Superior temporal gyrus (tissue), 1 donor: ENCODE data around the gene TINAG.

Experiments used
- DNase-seq: peaks from one replicate; pipeline ENCODE4 v3.0.0-alpha.2; 2016; ENCODE audit errors: extremely low spot score

The TINAG gene

GRCh38 chr6:54308289-54308985, at the start of gene TINAG:
Gene TINAG (plus strand): TSS chr6:54308441. CDS start chr6:54308551, 110 bp downstream.
- no peak for DNase-seq

- DNase-seq: no peak
These were observed 48.2 kb upstream of the TINAG start for GRCh38 chr6:54260025-54260424.

- no peak for DNase-seq
These were observed 45.7 kb upstream of the TINAG start for GRCh38 chr6:54262499-54262898.

GRCh38 chr6:54262971-54263370, 45.3 kb upstream of the TINAG start:
- DNase-seq: no peak

- DNase-seq: no peak
These were observed 43.5 kb upstream of the TINAG start for GRCh38 chr6:54264581-54265272.

- DNase-seq: no peak
These were observed 41.8 kb upstream of the TINAG start for GRCh38 chr6:54266400-54266923.

GRCh38 chr6:54267798-54268197, 40.4 kb upstream of the TINAG start:
- DNase-seq: no peak

GRCh38 chr6:54273214-54273820, 34.9 kb upstream of the TINAG start:
- DNase-seq: no peak

GRCh38 chr6:54274383-54274782, 33.9 kb upstream of the TINAG start:
- no peak for DNase-seq

GRCh38 chr6:54282186-54282585, 26.1 kb upstream of the TINAG start:
- DNase-seq: no peak

- no peak for DNase-seq
These were observed 23.9 kb upstream of the TINAG start for GRCh38 chr6:54284161-54284860.

GRCh38 chr6:54285595-54285994, 22.6 kb upstream of the TINAG start:
- DNase-seq: no peak

- no peak for DNase-seq
These were observed 22.1 kb upstream of the TINAG start for GRCh38 chr6:54286141-54286540.

- no peak for DNase-seq
These were observed 19.8 kb upstream of the TINAG start for GRCh38 chr6:54288474-54288873.

GRCh38 chr6:54289426-54289825, 18.8 kb upstream of the TINAG start:
- DNase-seq: no peak

GRCh38 chr6:54291146-54291545, 17.1 kb upstream of the TINAG start:
- no peak for DNase-seq

- DNase-seq: no peak
These were observed 16.5 kb upstream of the TINAG start for GRCh38 chr6:54291738-54292137.

GRCh38 chr6:54294965-54295532, 13.2 kb upstream of the TINAG start:
- DNase-seq: no peak

GRCh38 chr6:54299542-54300269, 8.5 kb upstream of the TINAG start:
- DNase-seq: no peak

- DNase-seq: no peak
These were observed 6.5 kb upstream of the TINAG start for GRCh38 chr6:54301770-54302169.

- DNase-seq: no peak
These were observed 766 bp upstream of the TINAG start for GRCh38 chr6:54307439-54307910.
